ENCODE measurements around the gene COPRS.

Gene COPRS

GRCh38 chr17:31806921-31807320, 52.1 kb downstream of the COPRS start:
- DNase-seq = no peak

- no peak for DNase-seq
These were observed 55.4 kb downstream of the COPRS start for GRCh38 chr17:31803494-31804213.

GRCh38 chr17:31802502-31802901, 56.5 kb downstream of the COPRS start:
- DNase-seq = no peak

All from activated gamma-delta T cell treated with Interleukin-2 at 50 U/mL for 16 hours (primary cell).